Upper lobe of left lung (tissue), 4 donors: ENCODE data around the gene ARAP1.

Experiments
- POLR2A ChIP-seq, 4 donors: fragments of 450-650 bp; IDR thresholded peaks; one replicate each; pipeline ENCODE4 v1.5.1; 2016 to 2017; ENCODE audit warnings: antibody characterized with exemption in 4 of 4, mild to moderate bottlenecking in 2 of 4
- POLR2AphosphoS5 ChIP-seq, 2 donors: sonication (generic); formaldehyde crosslinking; IDR thresholded peaks; one replicate each; pipeline ENCODE4 v1.5.1; 2017; ENCODE audit warnings: antibody characterized with exemption in 2 of 2
- TF ChIP-seq, protein P1 (sequence below), 6 experiments: fragments of 450-650 bp in 4 of 6; fragments of 200-600 bp in 2 of 6; sonication (generic) in 2 of 6; IDR thresholded peaks; one replicate each; pipeline ENCODE4 v1.5.1; 2016 to 2019; ENCODE audit warnings: antibody characterized with exemption in 6 of 6

DNA sequence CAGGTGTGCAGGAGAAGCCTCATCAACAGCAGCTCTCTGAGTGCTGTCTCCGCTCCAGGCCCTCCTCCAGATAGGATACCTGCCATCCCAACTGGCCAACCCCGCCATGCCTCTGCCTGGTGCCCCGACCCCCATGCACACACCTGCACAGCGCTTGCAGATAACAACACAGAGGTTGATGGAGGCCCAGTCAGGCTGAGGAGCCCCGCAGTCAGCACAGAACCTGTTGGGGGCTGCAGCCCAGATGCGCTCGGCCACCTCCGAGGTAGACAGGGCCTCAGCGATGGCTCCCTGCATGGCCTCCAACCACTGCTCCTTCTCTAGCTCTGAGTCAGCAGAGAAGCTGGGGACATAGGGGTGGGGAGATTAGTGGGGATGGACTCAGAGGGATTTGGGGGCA lies 45.2 kb downstream of the ARAP1 start:
- TF ChIP-seq POLR2A (IDR thresholded peaks at IDR 0.05): no peak
- TF ChIP-seq, protein P1, sequence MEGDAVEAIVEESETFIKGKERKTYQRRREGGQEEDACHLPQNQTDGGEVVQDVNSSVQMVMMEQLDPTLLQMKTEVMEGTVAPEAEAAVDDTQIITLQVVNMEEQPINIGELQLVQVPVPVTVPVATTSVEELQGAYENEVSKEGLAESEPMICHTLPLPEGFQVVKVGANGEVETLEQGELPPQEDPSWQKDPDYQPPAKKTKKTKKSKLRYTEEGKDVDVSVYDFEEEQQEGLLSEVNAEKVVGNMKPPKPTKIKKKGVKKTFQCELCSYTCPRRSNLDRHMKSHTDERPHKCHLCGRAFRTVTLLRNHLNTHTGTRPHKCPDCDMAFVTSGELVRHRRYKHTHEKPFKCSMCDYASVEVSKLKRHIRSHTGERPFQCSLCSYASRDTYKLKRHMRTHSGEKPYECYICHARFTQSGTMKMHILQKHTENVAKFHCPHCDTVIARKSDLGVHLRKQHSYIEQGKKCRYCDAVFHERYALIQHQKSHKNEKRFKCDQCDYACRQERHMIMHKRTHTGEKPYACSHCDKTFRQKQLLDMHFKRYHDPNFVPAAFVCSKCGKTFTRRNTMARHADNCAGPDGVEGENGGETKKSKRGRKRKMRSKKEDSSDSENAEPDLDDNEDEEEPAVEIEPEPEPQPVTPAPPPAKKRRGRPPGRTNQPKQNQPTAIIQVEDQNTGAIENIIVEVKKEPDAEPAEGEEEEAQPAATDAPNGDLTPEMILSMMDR (IDR thresholded peaks at IDR 0.05): no peak
- TF ChIP-seq POLR2AphosphoS5 (IDR thresholded peaks at IDR 0.05): no peak
